M059J (cell line): ENCODE data around the gene NR3C2. TPM values are rescaled to one million over a fixed set of nuclear protein-coding genes. Genes with fewer than 3 reads are reported as not detected.

Source experiments
- DNase-seq: peaks from one replicate; pipeline ENCODE4 v3.0.0-alpha.2; 2012; ENCODE audit warnings: low read depth
- total RNA-seq: library from RNA; depleted of rRNA; stranded (reverse); fragments of >200 nt; shearing (Covaris generic); gene quantifications from 2 replicates; pipeline ENCODE4 v1.2.3, GENCODE V29; 2014

NR3C2 gene
- total RNA-seq, 1 experiment from 2014 or later = 0.15 TPM

GRCh38 chr4:148312956-148313490 lies 129.2 kb downstream of the NR3C2 start:
- no peak for DNase-seq

- peak; percentile 49 for DNase-seq
These were observed 130.7 kb downstream of the NR3C2 start for GRCh38 chr4:148311526-148311925.

- no peak for DNase-seq
These were observed 131.5 kb downstream of the NR3C2 start for GRCh38 chr4:148310756-148311155.

- no peak for DNase-seq
These were observed 136.5 kb downstream of the NR3C2 start for GRCh38 chr4:148305751-148306150.

- DNase-seq = no peak
These were observed 139.8 kb downstream of the NR3C2 start for GRCh38 chr4:148302416-148302815.

GRCh38 chr4:148300877-148301276 lies 141.3 kb downstream of the NR3C2 start:
- no peak for DNase-seq

GRCh38 chr4:148299337-148299736 lies 142.9 kb downstream of the NR3C2 start:
- DNase-seq = no peak

- DNase-seq = no peak
These were observed 145.7 kb downstream of the NR3C2 start for GRCh38 chr4:148296498-148296897.

GRCh38 chr4:148295642-148296041 lies 146.6 kb downstream of the NR3C2 start:
- no peak for DNase-seq

GRCh38 chr4:148293571-148293970 lies 148.6 kb downstream of the NR3C2 start:
- no peak for DNase-seq

- no peak for DNase-seq
These were observed 149.5 kb downstream of the NR3C2 start for GRCh38 chr4:148292686-148293085.

GRCh38 chr4:148289740-148290139 lies 152.5 kb downstream of the NR3C2 start:
- peak; percentile 1 for DNase-seq

GRCh38 chr4:148288448-148288847 lies 153.8 kb downstream of the NR3C2 start:
- no peak for DNase-seq

- no peak for DNase-seq
These were observed 155.1 kb downstream of the NR3C2 start for GRCh38 chr4:148287111-148287510.

GRCh38 chr4:148286012-148286411 lies 156.2 kb downstream of the NR3C2 start:
- DNase-seq = no peak

- DNase-seq = no peak
These were observed 158.5 kb downstream of the NR3C2 start for GRCh38 chr4:148283665-148284064.

GRCh38 chr4:148278310-148278709 lies 163.9 kb downstream of the NR3C2 start:
- DNase-seq = no peak

- DNase-seq = no peak
These were observed 166.9 kb downstream of the NR3C2 start for GRCh38 chr4:148275266-148275665.

GRCh38 chr4:148273501-148273986 lies 168.7 kb downstream of the NR3C2 start:
- no peak for DNase-seq

- DNase-seq = no peak
These were observed 171.0 kb downstream of the NR3C2 start for GRCh38 chr4:148271166-148271565.

GRCh38 chr4:148270630-148271029 lies 171.6 kb downstream of the NR3C2 start:
- peak; percentile 10 for DNase-seq

- no peak for DNase-seq
These were observed 173.4 kb downstream of the NR3C2 start for GRCh38 chr4:148268835-148269234.

GRCh38 chr4:148266921-148267320 lies 175.3 kb downstream of the NR3C2 start:
- DNase-seq = no peak

GRCh38 chr4:148266240-148266639 lies 176.0 kb downstream of the NR3C2 start:
- DNase-seq = no peak
